IPS DF 6.9 (cell line): Measurements from ENCODE around the gene STK11IP.

Experiments used
- DNase-seq: peaks from one replicate; pipeline ENCODE4 v3.0.0-alpha.2; 2013; ENCODE audit warnings: low read depth, low spot score
- H3K27ac ChIP-seq: one replicate; pipeline ENCODE4 v1.5.1; 2013; ENCODE audit warnings: low read length, control low read depth
- H3K27me3 ChIP-seq: 2 replicates; pipeline ENCODE4 v1.6.1; 2013; ENCODE audit warnings: mild to moderate bottlenecking, low read length; ENCODE audit not compliant: control insufficient read depth, insufficient read depth
- H3K36me3 ChIP-seq: 2 replicates; pipeline ENCODE4 v1.6.1; 2013; ENCODE audit warnings: low read length; ENCODE audit not compliant: control insufficient read depth, insufficient read depth
- H3K4me1 ChIP-seq: 2 replicates; pipeline ENCODE4 v1.6.1; 2013; ENCODE audit warnings: low read length; ENCODE audit not compliant: control insufficient read depth, insufficient read depth
- H3K4me3 ChIP-seq: 2 replicates; pipeline ENCODE4 v1.5.1; 2013; ENCODE audit warnings: mild to moderate bottlenecking, low read length
- H3K9me3 ChIP-seq: 2 replicates; pipeline ENCODE4 v1.6.1; 2013; ENCODE audit warnings: low read length, inconsistent platforms; ENCODE audit not compliant: control insufficient read depth, insufficient read depth
- WGBS: extraction: QIAGEN DNeasy Blood & Tissue Kit; methylation state at CpG from one replicate; pipeline ENCODE4 v1.1.7; 2013; ENCODE audit warnings: mixed read lengths, missing lambda C conversion rate; ENCODE audit not compliant: insufficient read length, insufficient coverage; 5-methylcytosine and 5-hydroxymethylcytosine counted together

Gene STK11IP

GRCh38 chr2:219658196-219658846 lies 60.7 kb downstream of the STK11IP start:
- H3K27me3 ChIP-seq: no peaks in the 10 kb centered on the region
- WGBS: no CpG with 5 or more reads among the region's 7 CpGs
- no peak for DNase-seq
- no peaks in the 10 kb centered on the region; the same call in 1 of the 2 replicates for H3K4me1 ChIP-seq
- H3K4me3 ChIP-seq: no peak overlapping the region
- no peaks in the 10 kb centered on the region for H3K36me3 ChIP-seq
- no peaks in the 10 kb centered on the region for H3K9me3 ChIP-seq
- no peak overlapping the region for H3K27ac ChIP-seq

- Histone ChIP-seq H3K9me3 (no peaks in the 10 kb centered on the region), H3K27ac (no peak overlapping the region), H3K4me1 (no peaks in the 10 kb centered on the region; the same call in 1 of the 2 replicates), H3K4me3 (no peak overlapping the region), H3K27me3 (no peaks in the 10 kb centered on the region), H3K36me3 (no peaks in the 10 kb centered on the region)
- no CpG with 5 or more reads among the region's 3 CpGs for WGBS
- no peak for DNase-seq
Measured at GRCh38 chr2:219658874-219659273, 61.2 kb downstream of the STK11IP start.

- no CpG with 5 or more reads among the region's 7 CpGs for WGBS
- H3K4me3 ChIP-seq: no peak overlapping the region
- H3K9me3 ChIP-seq: no peaks in the 10 kb centered on the region
- no peaks in the 10 kb centered on the region for H3K27me3 ChIP-seq
- H3K27ac ChIP-seq: no peak overlapping the region
- H3K4me1 ChIP-seq: no peaks in the 10 kb centered on the region; the same call in 1 of the 2 replicates
- no peaks in the 10 kb centered on the region for H3K36me3 ChIP-seq
- no peak for DNase-seq
Measured at GRCh38 chr2:219661197-219661954, 63.7 kb downstream of the STK11IP start.

GRCh38 chr2:219661955-219662395 lies 64.3 kb downstream of the STK11IP start:
- Histone ChIP-seq H3K27ac (no peak overlapping the region), H3K9me3 (no peaks in the 10 kb centered on the region), H3K27me3 (no peaks in the 10 kb centered on the region), H3K4me3 (no peak overlapping the region), H3K36me3 (no peaks in the 10 kb centered on the region), H3K4me1 (peaks cover 2% of the 10 kb centered on the region; the same call in 1 of the 2 replicates)
- no peak for DNase-seq
- WGBS: no CpG with 5 or more reads among the region's 1 CpG

- Histone ChIP-seq H3K4me1 (peaks cover 2% of the 10 kb centered on the region; the same call in 1 of the 2 replicates), H3K27ac (no peak overlapping the region), H3K27me3 (no peaks in the 10 kb centered on the region), H3K36me3 (no peaks in the 10 kb centered on the region), H3K9me3 (no peaks in the 10 kb centered on the region), H3K4me3 (no peak overlapping the region)
- DNase-seq: no peak
Measured at GRCh38 chr2:219662566-219662965, 64.9 kb downstream of the STK11IP start.

- no peak overlapping the region for H3K27ac ChIP-seq
Measured at GRCh38 chr2:219663116-219663762, 65.6 kb downstream of the STK11IP start.

GRCh38 chr2:219664041-219664440 lies 66.4 kb downstream of the STK11IP start:
- Histone ChIP-seq H3K4me3 (no peak overlapping the region), H3K27me3 (no peaks in the 10 kb centered on the region), H3K36me3 (no peaks in the 10 kb centered on the region), H3K4me1 (peaks cover 2% of the 10 kb centered on the region; the same call in 1 of the 2 replicates), H3K9me3 (no peaks in the 10 kb centered on the region), H3K27ac (no peak overlapping the region)
- WGBS: no CpG with 5 or more reads among the region's 5 CpGs
- DNase-seq: no peak

More at GRCh38 chr2:219663116-219663762, 65.6 kb downstream of the STK11IP start:
- no CpG with 5 or more reads among the region's 11 CpGs for WGBS
- Histone ChIP-seq H3K4me3 (no peak overlapping the region), H3K36me3 (no peaks in the 10 kb centered on the region), H3K4me1 (peaks cover 2% of the 10 kb centered on the region; the same call in 1 of the 2 replicates), H3K9me3 (no peaks in the 10 kb centered on the region), H3K27me3 (no peaks in the 10 kb centered on the region)
- no peak for DNase-seq

- H3K27me3 ChIP-seq: no peaks in the 10 kb centered on the region
- DNase-seq: no peak
- WGBS: no CpG with 5 or more reads among the region's 4 CpGs
- H3K27ac ChIP-seq: no peak overlapping the region
- no peak overlapping the region for H3K4me3 ChIP-seq
- peaks cover 2% of the 10 kb centered on the region; the same call in 1 of the 2 replicates for H3K4me1 ChIP-seq
- H3K9me3 ChIP-seq: no peaks in the 10 kb centered on the region
- no peaks in the 10 kb centered on the region for H3K36me3 ChIP-seq
Measured at GRCh38 chr2:219664944-219665343, 67.3 kb downstream of the STK11IP start.

- Histone ChIP-seq H3K4me3 (no peak overlapping the region), H3K36me3 (no peaks in the 10 kb centered on the region), H3K27me3 (no peaks in the 10 kb centered on the region), H3K27ac (no peak overlapping the region), H3K4me1 (peaks cover 2% of the 10 kb centered on the region; the same call in 1 of the 2 replicates), H3K9me3 (no peaks in the 10 kb centered on the region)
- WGBS: no CpG with 5 or more reads among the region's 6 CpGs
- no peak for DNase-seq
Measured at GRCh38 chr2:219665926-219666325, 68.3 kb downstream of the STK11IP start.
